ENCODE data around the gene BORCS5.

The BORCS5 gene

DNA sequence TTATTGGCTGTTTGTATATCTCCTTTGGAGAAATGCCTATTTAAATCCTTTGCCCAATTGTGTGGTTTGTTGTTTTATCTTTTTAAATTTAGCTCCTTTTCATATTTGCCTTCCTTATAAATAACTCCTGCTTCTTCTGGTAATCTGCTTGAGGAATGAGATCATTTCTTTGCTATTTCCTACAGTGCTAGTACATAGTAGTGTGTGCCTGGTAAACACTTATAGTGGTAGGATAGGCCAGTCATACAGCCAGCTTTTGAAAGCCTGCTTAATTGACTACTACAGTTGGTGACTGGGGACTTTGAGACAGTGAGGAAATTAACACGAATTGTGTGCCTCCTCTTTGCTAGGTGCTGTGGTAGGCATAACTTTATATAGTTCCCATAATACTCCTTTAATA lies 68.7 kb downstream of the BORCS5 start:
- H3K4me3 ChIP-seq (ENCODE audit: low read depth, low read length) = no peak overlapping the region

DNA sequence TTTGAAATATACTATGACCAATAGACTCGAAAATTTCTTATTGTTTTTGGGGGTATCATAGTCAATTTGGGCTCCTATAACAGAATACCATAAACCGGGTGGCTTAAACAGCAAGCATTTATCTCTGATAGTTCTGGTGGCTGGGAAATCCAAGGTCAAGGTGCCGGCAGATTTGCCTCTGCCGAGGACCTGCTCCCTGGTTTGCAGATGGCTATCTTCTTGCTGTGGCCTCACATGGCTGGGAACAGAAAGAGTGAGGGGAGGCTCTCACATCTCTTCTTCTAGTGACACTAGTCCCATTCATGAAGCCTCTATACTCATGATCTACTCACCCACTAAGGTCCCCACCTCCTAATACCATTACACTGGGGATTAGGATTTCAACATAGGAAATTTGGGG lies 70.7 kb downstream of the BORCS5 start:
- H3K36me3 ChIP-seq (ENCODE audit: control insufficient read depth, insufficient read depth, low read length) = no peaks in the 10 kb centered on the region
- H3K9me3 ChIP-seq (ENCODE audit: control insufficient read depth, insufficient read depth, low read length) = no peaks in the 10 kb centered on the region
- H3K4me1 ChIP-seq (ENCODE audit: control insufficient read depth, insufficient read depth, low read length) = no peaks in the 10 kb centered on the region

More for the DNA sequence above, 68.7 kb downstream of the BORCS5 start:
- H3K36me3 ChIP-seq (ENCODE audit: control insufficient read depth, insufficient read depth, low read length) = no peaks in the 10 kb centered on the region
- no peaks in the 10 kb centered on the region for H3K4me1 ChIP-seq (ENCODE audit: control insufficient read depth, insufficient read depth, low read length)
- H3K9ac ChIP-seq (ENCODE audit: low read depth, low read length) = no peak overlapping the region
- no peaks in the 10 kb centered on the region for H3K27me3 ChIP-seq (ENCODE audit: control insufficient read depth, insufficient read depth, low read length)
- no peaks in the 10 kb centered on the region for H3K9me3 ChIP-seq (ENCODE audit: control insufficient read depth, insufficient read depth, low read length)

DNA sequence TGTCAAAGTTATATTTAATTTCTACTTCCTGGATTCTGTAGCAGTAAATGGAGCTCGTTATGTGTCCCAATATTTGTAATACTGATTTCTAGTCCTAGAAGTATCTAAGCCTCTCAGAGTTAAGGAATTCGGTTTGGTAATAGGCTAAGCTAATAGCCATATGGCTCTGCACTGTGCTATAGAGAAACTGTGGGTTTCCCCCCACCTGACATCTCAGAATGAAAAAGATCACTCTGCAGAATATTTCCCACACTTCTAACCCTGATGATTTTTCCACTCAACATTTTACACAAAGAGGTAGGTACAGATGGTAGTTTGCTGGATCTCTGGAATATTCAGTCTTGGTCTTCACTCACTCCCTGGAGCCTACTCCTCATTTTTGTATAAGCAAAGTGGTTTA lies 71.2 kb downstream of the BORCS5 start:
- Histone ChIP-seq H3K9ac (ENCODE audit: low read depth, low read length) (no peak overlapping the region), H3K27me3 (ENCODE audit: control insufficient read depth, insufficient read depth, low read length) (no peaks in the 10 kb centered on the region), H3K36me3 (ENCODE audit: control insufficient read depth, insufficient read depth, low read length) (no peaks in the 10 kb centered on the region), H3K4me1 (ENCODE audit: control insufficient read depth, insufficient read depth, low read length) (no peaks in the 10 kb centered on the region), H3K9me3 (ENCODE audit: control insufficient read depth, insufficient read depth, low read length) (no peaks in the 10 kb centered on the region), H3K4me3 (ENCODE audit: low read depth, low read length) (no peak overlapping the region)

More for the DNA sequence above, 70.7 kb downstream of the BORCS5 start:
- Histone ChIP-seq H3K9ac (ENCODE audit: low read depth, low read length) (no peak overlapping the region), H3K27me3 (ENCODE audit: control insufficient read depth, insufficient read depth, low read length) (no peaks in the 10 kb centered on the region), H3K4me3 (ENCODE audit: low read depth, low read length) (no peak overlapping the region)

DNA sequence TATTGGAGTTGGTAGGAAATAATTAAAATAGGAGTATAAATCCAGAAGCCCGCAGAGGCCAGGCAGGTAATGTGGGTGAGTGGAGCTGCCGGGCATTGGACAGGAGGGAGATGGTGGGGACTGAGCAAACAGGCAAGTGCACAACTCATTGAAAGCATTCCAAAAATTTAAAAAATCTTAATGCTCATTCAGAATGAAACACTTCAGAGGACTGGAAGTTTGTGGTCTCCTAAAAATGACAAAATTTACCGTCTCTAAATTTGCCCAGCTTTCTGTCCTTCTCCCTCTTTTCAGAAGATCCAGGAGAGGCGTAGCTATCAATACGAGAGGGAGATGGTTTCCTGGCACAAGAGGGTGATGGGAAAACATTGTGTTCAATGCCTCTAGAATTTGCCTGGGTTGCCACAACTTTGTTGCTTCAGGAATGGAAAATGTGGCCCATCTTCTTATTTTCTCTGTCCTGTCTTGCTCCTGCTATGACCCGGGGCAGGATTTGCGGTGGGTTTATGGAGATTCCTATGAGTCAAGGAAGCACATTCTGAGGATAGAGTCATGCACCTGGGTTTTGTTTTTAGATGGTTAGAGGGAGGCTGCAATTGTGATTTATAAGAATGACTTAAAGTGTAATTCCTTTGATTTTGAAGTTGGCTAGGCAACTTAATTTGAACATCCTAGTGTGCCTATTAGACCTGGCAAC lies 72.2 kb downstream of the BORCS5 start:
- H3K4me1 ChIP-seq (ENCODE audit: control insufficient read depth, insufficient read depth, low read length) = no peaks in the 10 kb centered on the region
- H3K36me3 ChIP-seq (ENCODE audit: control insufficient read depth, insufficient read depth, low read length) = no peaks in the 10 kb centered on the region
- no peak overlapping the region for H3K9ac ChIP-seq (ENCODE audit: low read depth, low read length)
- H3K9me3 ChIP-seq (ENCODE audit: control insufficient read depth, insufficient read depth, low read length) = no peaks in the 10 kb centered on the region
- no peak overlapping the region for H3K4me3 ChIP-seq (ENCODE audit: low read depth, low read length)
- no peaks in the 10 kb centered on the region for H3K27me3 ChIP-seq (ENCODE audit: control insufficient read depth, insufficient read depth, low read length)

DNA sequence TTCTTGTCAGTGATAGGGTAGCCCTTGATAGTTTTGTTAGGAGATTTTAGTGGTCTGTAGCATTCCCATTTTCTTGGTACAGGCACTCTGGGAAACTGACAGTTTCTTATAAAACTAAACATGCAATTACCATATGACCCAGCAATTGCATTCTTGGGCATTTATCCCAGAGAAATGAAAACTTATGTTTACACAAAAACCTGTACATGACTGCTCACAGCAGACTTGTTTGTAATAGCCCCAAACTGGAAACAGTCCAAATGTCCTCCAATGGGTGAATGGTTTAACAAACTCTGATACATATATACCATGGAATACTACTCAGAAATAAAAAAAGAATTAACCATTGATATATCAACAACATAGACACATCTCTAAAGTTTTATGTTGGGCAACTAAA lies 75.5 kb downstream of the BORCS5 start:
- H3K27me3 ChIP-seq (ENCODE audit: control insufficient read depth, insufficient read depth, low read length) = no peaks in the 10 kb centered on the region
- no peak overlapping the region for H3K4me3 ChIP-seq (ENCODE audit: low read depth, low read length)
- H3K4me1 ChIP-seq (ENCODE audit: control insufficient read depth, insufficient read depth, low read length) = no peaks in the 10 kb centered on the region
- H3K36me3 ChIP-seq (ENCODE audit: control insufficient read depth, insufficient read depth, low read length) = no peaks in the 10 kb centered on the region
- no peaks in the 10 kb centered on the region for H3K9me3 ChIP-seq (ENCODE audit: control insufficient read depth, insufficient read depth, low read length)
- no peak overlapping the region for H3K9ac ChIP-seq (ENCODE audit: low read depth, low read length)

DNA sequence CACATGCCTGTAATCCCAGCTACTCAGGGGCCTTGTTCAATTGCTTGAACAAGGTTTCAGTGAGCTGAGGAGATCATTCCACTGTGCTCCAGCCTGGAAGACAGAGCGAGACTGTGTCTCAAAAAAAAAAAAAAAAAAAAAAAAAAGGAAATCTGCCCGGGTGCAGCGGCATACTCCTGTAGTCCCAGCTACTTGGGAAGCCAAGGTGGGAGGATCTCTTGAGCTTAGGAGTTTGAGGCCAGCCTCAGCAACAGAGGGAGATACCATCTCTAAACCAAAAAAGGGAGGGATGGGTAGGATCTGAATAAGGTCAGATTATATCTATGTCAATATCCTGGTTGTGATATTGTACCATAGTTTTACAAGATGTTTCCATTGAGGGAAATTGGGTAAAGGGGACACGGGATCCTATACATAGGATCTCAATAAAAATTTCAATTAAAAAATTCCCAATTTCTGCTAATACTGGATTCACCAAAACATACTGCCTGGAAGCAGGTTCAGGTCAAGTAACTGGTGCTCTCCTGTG lies 76.4 kb downstream of the BORCS5 start:
- no peaks in the 10 kb centered on the region for H3K9me3 ChIP-seq (ENCODE audit: control insufficient read depth, insufficient read depth, low read length)
- H3K36me3 ChIP-seq (ENCODE audit: control insufficient read depth, insufficient read depth, low read length) = no peaks in the 10 kb centered on the region
- H3K4me3 ChIP-seq (ENCODE audit: low read depth, low read length) = no peak overlapping the region
- no peaks in the 10 kb centered on the region for H3K27me3 ChIP-seq (ENCODE audit: control insufficient read depth, insufficient read depth, low read length)
- no peak overlapping the region for H3K9ac ChIP-seq (ENCODE audit: low read depth, low read length)
- H3K4me1 ChIP-seq (ENCODE audit: control insufficient read depth, insufficient read depth, low read length) = no peaks in the 10 kb centered on the region

DNA sequence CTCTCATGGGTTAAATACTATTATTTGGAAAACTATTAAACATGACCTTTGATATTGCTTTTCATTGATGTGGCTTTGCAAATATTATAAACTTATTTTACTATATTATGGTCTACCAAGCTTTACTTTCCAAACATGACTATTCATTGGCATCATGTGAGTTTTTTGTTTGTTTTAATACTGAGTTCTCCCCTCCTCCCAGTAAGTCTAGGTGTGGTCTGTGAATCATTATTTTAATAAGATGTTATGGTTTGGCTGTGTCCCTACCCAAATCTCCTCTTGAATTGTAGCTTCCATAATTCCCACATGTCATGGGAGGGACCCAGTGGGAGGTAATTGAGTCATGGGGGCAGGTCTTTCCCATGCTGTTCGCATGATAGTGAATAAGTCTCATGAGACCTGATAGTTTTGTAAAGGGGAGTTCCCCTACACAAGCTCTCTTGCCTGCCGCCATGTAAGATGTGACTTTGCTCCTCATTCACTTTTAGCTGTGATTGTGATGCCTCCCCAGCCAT lies 80.0 kb downstream of the BORCS5 start:
- Histone ChIP-seq H3K4me3 (ENCODE audit: low read depth, low read length) (no peak overlapping the region), H3K27me3 (ENCODE audit: control insufficient read depth, insufficient read depth, low read length) (no peaks in the 10 kb centered on the region), H3K9ac (ENCODE audit: low read depth, low read length) (no peak overlapping the region), H3K9me3 (ENCODE audit: control insufficient read depth, insufficient read depth, low read length) (no peaks in the 10 kb centered on the region), H3K4me1 (ENCODE audit: control insufficient read depth, insufficient read depth, low read length) (no peaks in the 10 kb centered on the region), H3K36me3 (ENCODE audit: control insufficient read depth, insufficient read depth, low read length) (no peaks in the 10 kb centered on the region)

DNA sequence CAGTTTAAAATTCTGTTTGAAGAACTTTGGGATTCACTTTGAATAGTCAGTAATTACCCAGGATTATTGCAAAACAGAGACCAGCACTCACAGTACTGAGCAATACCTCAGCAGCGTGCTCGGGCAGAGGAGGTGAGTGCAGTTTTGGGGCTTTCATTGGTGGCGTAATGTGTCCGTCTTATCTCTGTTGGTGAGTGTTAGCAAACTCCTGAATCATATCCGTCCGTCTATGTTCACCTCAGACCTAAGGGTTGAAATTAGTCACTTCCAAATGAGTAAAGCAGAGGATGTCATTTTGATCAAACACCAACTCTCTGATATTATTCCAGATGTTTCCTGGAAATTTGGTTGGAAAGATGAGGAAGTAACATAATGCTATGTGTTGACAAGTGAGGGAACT lies 82.8 kb downstream of the BORCS5 start:
- Histone ChIP-seq H3K4me3 (ENCODE audit: low read depth, low read length) (no peak overlapping the region), H3K9me3 (ENCODE audit: control insufficient read depth, insufficient read depth, low read length) (no peaks in the 10 kb centered on the region), H3K27me3 (ENCODE audit: control insufficient read depth, insufficient read depth, low read length) (no peaks in the 10 kb centered on the region), H3K9ac (ENCODE audit: low read depth, low read length) (no peak overlapping the region), H3K36me3 (ENCODE audit: control insufficient read depth, insufficient read depth, low read length) (no peaks in the 10 kb centered on the region), H3K4me1 (ENCODE audit: control insufficient read depth, insufficient read depth, low read length) (no peaks in the 10 kb centered on the region)

DNA sequence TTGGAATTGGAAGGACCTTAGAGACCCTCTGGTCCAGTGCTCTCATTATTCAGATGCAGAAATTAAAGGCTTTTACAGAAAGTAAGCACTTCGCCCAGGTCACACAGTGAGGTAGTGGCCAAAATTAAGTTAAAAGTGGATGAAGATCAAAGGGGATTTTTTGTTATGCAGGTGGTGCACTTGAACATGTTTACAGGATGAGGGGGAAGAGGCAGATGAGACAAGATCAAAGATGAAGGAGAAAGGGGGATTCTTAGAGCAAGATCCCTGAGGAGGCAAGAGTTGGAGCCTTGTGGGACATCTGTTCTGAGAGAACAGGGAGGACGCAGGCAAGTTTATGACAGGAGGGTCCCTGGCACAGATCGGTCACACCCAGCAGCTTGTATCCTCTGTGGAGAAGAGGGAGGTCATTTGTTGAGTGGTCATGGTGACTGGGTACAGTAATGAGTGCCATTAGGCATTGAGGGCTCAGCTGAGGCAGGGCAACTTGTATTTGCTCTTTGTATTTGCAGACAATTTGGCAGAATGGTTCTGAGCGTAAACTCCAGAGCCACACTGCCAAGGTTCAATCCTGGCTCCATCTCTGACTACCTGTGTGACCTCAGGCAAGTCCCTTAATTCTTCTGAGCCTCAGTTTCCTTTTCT lies 84.0 kb downstream of the BORCS5 start:
- H3K4me3 ChIP-seq (ENCODE audit: low read depth, low read length) = no peak overlapping the region
- H3K36me3 ChIP-seq (ENCODE audit: control insufficient read depth, insufficient read depth, low read length) = no peaks in the 10 kb centered on the region
- no peaks in the 10 kb centered on the region for H3K27me3 ChIP-seq (ENCODE audit: control insufficient read depth, insufficient read depth, low read length)
- H3K9ac ChIP-seq (ENCODE audit: low read depth, low read length) = no peak overlapping the region
- no peaks in the 10 kb centered on the region for H3K4me1 ChIP-seq (ENCODE audit: control insufficient read depth, insufficient read depth, low read length)
- H3K9me3 ChIP-seq (ENCODE audit: control insufficient read depth, insufficient read depth, low read length) = no peaks in the 10 kb centered on the region

DNA sequence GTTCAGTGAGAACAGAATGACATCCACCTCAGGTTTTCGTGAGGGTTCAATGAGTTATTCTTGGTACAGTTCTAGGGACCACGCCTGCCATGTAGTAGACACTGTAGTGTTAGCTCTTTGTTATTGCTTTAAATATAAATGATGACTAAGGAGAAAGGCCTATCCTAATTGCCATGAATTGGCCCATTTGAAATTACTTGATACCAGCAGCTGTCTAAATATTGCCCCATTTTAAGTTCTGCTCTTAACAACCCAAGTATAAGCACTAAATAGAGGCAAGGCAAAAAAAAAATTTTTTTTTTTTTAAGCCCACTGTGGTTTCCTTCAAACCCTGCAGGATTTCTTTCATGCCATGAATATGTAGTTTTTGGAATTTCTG lies 84.5 kb downstream of the BORCS5 start:
- Histone ChIP-seq H3K9me3 (ENCODE audit: control insufficient read depth, insufficient read depth, low read length) (no peaks in the 10 kb centered on the region), H3K4me1 (ENCODE audit: control insufficient read depth, insufficient read depth, low read length) (no peaks in the 10 kb centered on the region), H3K4me3 (ENCODE audit: low read depth, low read length) (no peak overlapping the region), H3K27me3 (ENCODE audit: control insufficient read depth, insufficient read depth, low read length) (no peaks in the 10 kb centered on the region), H3K9ac (ENCODE audit: low read depth, low read length) (no peak overlapping the region), H3K36me3 (ENCODE audit: control insufficient read depth, insufficient read depth, low read length) (no peaks in the 10 kb centered on the region)

DNA sequence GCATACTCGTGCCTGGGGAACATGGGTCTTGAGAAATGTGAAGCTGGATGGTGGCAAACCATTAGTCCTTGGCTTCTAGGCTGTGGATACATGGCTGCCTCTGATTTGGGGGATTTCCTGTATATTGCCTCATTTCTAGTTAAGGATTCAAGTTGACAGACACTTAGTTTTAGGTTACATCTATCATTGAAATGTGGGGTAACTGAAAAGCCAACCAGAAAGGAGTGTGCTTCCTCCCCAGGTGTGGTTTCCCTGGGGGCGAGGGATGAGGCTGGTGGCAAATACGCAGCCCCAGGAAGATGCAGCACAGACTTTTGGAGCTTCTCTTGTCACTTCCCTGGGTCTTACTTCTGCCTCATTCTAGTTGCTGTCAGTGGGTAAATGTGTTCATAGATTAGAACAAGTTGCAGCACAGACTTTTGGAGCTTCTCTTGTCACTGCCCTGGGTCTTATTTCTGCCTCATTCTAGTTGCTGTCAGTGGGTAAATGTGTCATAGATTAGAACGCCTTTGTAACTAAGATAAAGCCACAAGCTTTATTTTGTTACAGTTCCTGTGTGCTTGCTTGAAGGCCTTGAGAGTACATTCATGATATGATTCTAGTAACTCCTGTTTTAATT lies 85.1 kb downstream of the BORCS5 start:
- H3K4me1 ChIP-seq (ENCODE audit: control insufficient read depth, insufficient read depth, low read length) = no peaks in the 10 kb centered on the region
- H3K27me3 ChIP-seq (ENCODE audit: control insufficient read depth, insufficient read depth, low read length) = no peaks in the 10 kb centered on the region
- H3K9me3 ChIP-seq (ENCODE audit: control insufficient read depth, insufficient read depth, low read length) = no peaks in the 10 kb centered on the region
- H3K9ac ChIP-seq (ENCODE audit: low read depth, low read length) = no peak overlapping the region
- no peak overlapping the region for H3K4me3 ChIP-seq (ENCODE audit: low read depth, low read length)
- H3K36me3 ChIP-seq (ENCODE audit: control insufficient read depth, insufficient read depth, low read length) = no peaks in the 10 kb centered on the region

Data from iPS-15b (cell line).